Measurements from ENCODE around the gene MIGA1. TPM values are rescaled to one million over a fixed set of nuclear protein-coding genes. Genes with fewer than 3 reads are reported as not detected.

MIGA1 gene
- total and polyA plus RNA-seq, 10 of the 15 experiments (the other 5 are each of a cell fraction or from before 2014, with no cell fraction given), result 1.3 to 7.2 (median 4.2) TPM

GRCh38 chr1:77850082-77850481, 70.6 kb downstream of the MIGA1 start (continued):
- no peak for TF ChIP-seq ZBTB4 (CRISPR knock-in tag; IDR thresholded peaks at IDR 0.05)

- RAD21 ChIA-PET (ENCODE audit: unreplicated experiment), result interaction anchor here (0.6 to 1.3 kb wide), 3 partner anchors 59 to 174 kb away, joined by 3 read pairs; no protein-coding TSS in a partner anchor
- POLR2A ChIA-PET, result interaction anchor here (0.7 kb wide), 1 partner anchor 76 kb away, joined by 8 read pairs; no protein-coding TSS in a partner anchor
- H3K4me1 ChIP-seq (ENCODE audit: control insufficient read depth, insufficient read depth, low read length), result no peaks in the 10 kb centered on the region
- DNase-seq (ENCODE audit: low read depth, low spot score) (no peak), FAIRE-seq (no peak), ATAC-seq (no peak)
- no peaks in the 10 kb centered on the region for H3K79me2 ChIP-seq (ENCODE audit: control insufficient read depth, insufficient read depth, low read length)
- no peak overlapping the region for H3K27ac ChIP-seq (ENCODE audit: control insufficient read depth, insufficient read depth)
- H3K4me3 ChIP-seq, result no peak overlapping the region
- SMC1A ChIA-PET (ENCODE audit: uncharacterized antibody, unreplicated experiment), result interaction anchor here (1.0 to 1.1 kb wide), 2 partner anchors 21 to 25 kb away, joined by 3 read pairs; no protein-coding TSS in a partner anchor
- peaks cover 2% of the 10 kb centered on the region; the same call in 1 of the 3 replicates for H3K9me3 ChIP-seq (replicated peaks; ENCODE audit: control insufficient read depth, insufficient read depth, low read length)
- in situ Hi-C loops (cut with MboI) (no loop called here), intact Hi-C loops (cut with micrococcal nuclease; ENCODE audit: unreplicated experiment) (no loop called here)
- BruUV-seq (replicated peaks), result no TSS peak
- H3K27me3 ChIP-seq (replicated peaks in 1 of 2; ENCODE audit: control insufficient read depth in 2 of 2, insufficient read depth in 2 of 2, low read length in 1 of 2), result no peaks in the 10 kb centered on the region
- no peak overlapping the region for H2AFZ ChIP-seq (ENCODE audit: control insufficient read depth, low read depth, low read length)
- no peak overlapping the region for H3K4me2 ChIP-seq (ENCODE audit: control insufficient read depth, insufficient read depth)
- no peaks in the 10 kb centered on the region for H4K20me1 ChIP-seq (ENCODE audit: control insufficient read depth, insufficient read depth)
- no peak for TF ChIP-seq YBX1 (IDR thresholded peaks at IDR 0.05)
- TF ChIP-seq CREM (IDR thresholded peaks at IDR 0.05; ENCODE audit: low read depth), result no peak
- TF ChIP-seq SREBF1 (IDR thresholded peaks at IDR 0.05; ENCODE audit: low read length), result no peak
- TF ChIP-seq CEBPZ (IDR thresholded peaks at IDR 0.05; ENCODE audit: low read depth, low read length), result no peak
- no peak for TF ChIP-seq TARDBP (IDR thresholded peaks at IDR 0.05; ENCODE audit: borderline replicate concordance)
- 88% methylated on average over 4 of the region's 4 CpGs for WGBS (ENCODE audit: insufficient coverage, insufficient replicate concordance, low lambda C conversion rate, missing lambda C conversion rate)
- no peak overlapping the region for H3K9ac ChIP-seq (ENCODE audit: control insufficient read depth, insufficient read depth, low read length)
- H3K36me3 ChIP-seq (ENCODE audit: control insufficient read depth in 2 of 2, insufficient read depth in 2 of 2, low read length in 1 of 2), result peaks cover 0 to 3% of the 10 kb centered on the region in 2 experiments; a peak in 3 of 4 replicates
- CTCF ChIA-PET, result interaction anchor here (0.6 kb wide), 1 partner anchor 131 kb away, joined by 3 read pairs; no protein-coding TSS in a partner anchor
Observed at GRCh38 chr1:77857552-77857951, 78.1 kb downstream of the MIGA1 start.

All from GM12878 (cell line).